GM12878 (cell line): ENCODE results near the gene UBE2L6. TPM values are rescaled to one million over a fixed set of nuclear protein-coding genes. Genes with fewer than 3 reads are reported as not detected.

Source experiments
- ATAC-seq: fragments of 200-7000 bp; cut with Tn5 transposase; 3 replicates; pipeline ENCODE4 v1.9.1; 2020; ENCODE audit warnings: mild to moderate bottlenecking, moderate library complexity
- BruUV-seq: library from RNA; stranded (reverse); fragments of 400-500 nt; replicated peaks from 2 replicates; lab custom pipeline; 2021; lab: Mats Ljungman, UMichigan
- CTCF ChIA-PET: fragments of 300-600 bp; sonication (Branson Sonifier 250); formaldehyde crosslinking; extraction: SDS; loops from one replicate; lab custom pipeline; 2021; ENCODE audit warnings: inconsistent platforms; lab: Yijun Ruan, JAX
- POLR2A ChIA-PET: fragments of 350-600 bp; formaldehyde crosslinking; extraction: SDS; loops from one replicate; lab custom pipeline; 2021; ENCODE audit warnings: inconsistent platforms; lab: Charles Lee
- RAD21 ChIA-PET: fragments of 300-600 bp; sonication (Branson Sonifier 250); formaldehyde crosslinking; loops from one replicate; lab custom pipeline; 2023; ENCODE audit warnings: antibody characterized with exemption; ENCODE audit not compliant: unreplicated experiment; lab: Charles Lee
- SMC1A ChIA-PET: fragments of 300-600 bp; sonication (Branson Sonifier 250); formaldehyde crosslinking; loops from one replicate; lab custom pipeline; 2023; ENCODE audit not compliant: unreplicated experiment, uncharacterized antibody; lab: Charles Lee
- DNase-seq: peaks from one replicate; pipeline ENCODE4 v3.0.0-alpha.2; 2011; ENCODE audit warnings: low read depth, low spot score
- FAIRE-seq: peaks from 3 replicates; lab custom pipeline; 2011; peaks lifted over from hg19 to GRCh38; lab: Jason Lieb, UNC
- H2AFZ ChIP-seq: 2 replicates; pipeline ENCODE4 v1.6.0; 2011; ENCODE audit warnings: low read depth, low read length, control low read depth; ENCODE audit not compliant: control insufficient read depth
- H3K27ac ChIP-seq: 2 replicates; pipeline ENCODE4 v1.5.1; 2011; ENCODE audit warnings: control low read depth; ENCODE audit not compliant: control insufficient read depth, insufficient read depth
- H3K27me3 ChIP-seq, 2 experiments: replicated peaks in 1 of 2; 2 replicates each; pipeline versions ENCODE4 v1.6.0 to v1.6.1; 2011; ENCODE audit warnings: low read length in 1 of 2; ENCODE audit not compliant: control insufficient read depth in 2 of 2, insufficient read depth in 2 of 2
- H3K36me3 ChIP-seq, 2 experiments: 2 replicates each; pipeline ENCODE4 v1.5.1; 2011; ENCODE audit warnings: low read length in 1 of 2; ENCODE audit not compliant: control insufficient read depth in 2 of 2, insufficient read depth in 2 of 2
- H3K4me1 ChIP-seq: 2 replicates; pipeline ENCODE4 v1.6.1; 2011; ENCODE audit warnings: mild to moderate bottlenecking, low read length, moderate library complexity, mixed read lengths; ENCODE audit not compliant: control insufficient read depth, insufficient read depth
- H3K4me2 ChIP-seq: 2 replicates; pipeline ENCODE4 v1.6.0; 2011; ENCODE audit warnings: control low read depth; ENCODE audit not compliant: control insufficient read depth, insufficient read depth
- H3K4me3 ChIP-seq: fragments of 200-600 bp; sonication (generic); 2 replicates; pipeline ENCODE4 v1.5.1; 2016
- H3K79me2 ChIP-seq: 2 replicates; pipeline ENCODE4 v1.6.0; 2011; ENCODE audit warnings: low read length; ENCODE audit not compliant: control insufficient read depth, insufficient read depth
- H3K9ac ChIP-seq: 2 replicates; pipeline ENCODE4 v1.8.0; 2011; ENCODE audit warnings: low read length, control low read depth, mixed read lengths; ENCODE audit not compliant: control insufficient read depth, insufficient read depth
- H3K9me3 ChIP-seq: replicated peaks from 3 replicates; pipeline ENCODE4 v1.5.1; 2011; ENCODE audit warnings: mild to moderate bottlenecking, low read length; ENCODE audit not compliant: control insufficient read depth, insufficient read depth
- H4K20me1 ChIP-seq: 2 replicates; pipeline ENCODE4 v1.6.0; 2011; ENCODE audit not compliant: control insufficient read depth, insufficient read depth
- CREM ChIP-seq: IDR thresholded peaks from 2 replicates; pipeline ENCODE4 v1.6.1; 2014; ENCODE audit warnings: antibody characterized with exemption, low read depth
- GATAD2B ChIP-seq: fragments of 450-650 bp; conservative IDR thresholded peaks from 2 replicates; pipeline ENCODE4 v1.6.1; 2017; ENCODE audit warnings: low read depth, mild to moderate bottlenecking, moderate library complexity
- NRF1 ChIP-seq: conservative IDR thresholded peaks from 2 replicates; pipeline ENCODE4 v1.6.1; 2011; ENCODE audit warnings: mild to moderate bottlenecking, low read depth, low read length, improper control_type of control experiment
- PML ChIP-seq: IDR thresholded peaks from 2 replicates; pipeline ENCODE4 v1.6.1; 2012; ENCODE audit warnings: low read length, inconsistent platforms
- POLR2AphosphoS5 ChIP-seq: IDR thresholded peaks from 2 replicates; pipeline ENCODE4 v1.6.1; 2011; ENCODE audit warnings: mild to moderate bottlenecking, low read length, inconsistent platforms
- ZNF217 ChIP-seq: fragments of 450-650 bp; IDR thresholded peaks from 2 replicates; pipeline ENCODE4 v1.6.1; 2017; ENCODE audit warnings: antibody characterized with exemption, mild to moderate bottlenecking
- WGBS: methylation state at CpG from one replicate; pipeline ENCODE4 v1.1.6; 2016; ENCODE audit warnings: low lambda C conversion rate; ENCODE audit not compliant: insufficient replicate concordance, insufficient coverage; ENCODE audit errors: missing lambda C conversion rate; 5-methylcytosine and 5-hydroxymethylcytosine counted together
- in situ Hi-C: fragments of 300-500 bp; cut with MboI; formaldehyde crosslinking; loops from 9 replicates; pipeline ENCODE4 v1.14.3; 2018; ENCODE audit warnings: mixed read lengths
- intact Hi-C: fragments of 100-400 bp; cut with micrococcal nuclease; formaldehyde crosslinking; loops from one replicate; pipeline ENCODE4 v1.14.2; 2022; ENCODE audit not compliant: unreplicated experiment
- polyA plus RNA-seq, 11 experiments: library from polyadenylated mRNA; depleted of rRNA in 4 of 11; unstranded in 6 of 11; stranded (reverse) in 5 of 11; fragments of >200 nt; fragmentation: Nextera tagmentation in 4 of 11; fragmentation: Illumina TruSeq in 1 of 11; extraction: Ambion mirVana in 4 of 11; extraction: Trizol in 1 of 11; gene quantifications; 1 replicate in 1 of 11; 2 replicates in 10 of 11; pipeline versions ENCODE4 v1.2.1 to v1.2.3, GENCODE V29; 2011 to 2016; ENCODE audit warnings: inconsistent platforms in 2 of 11, missing spikeins in 2 of 11, low read depth in 1 of 11
- total RNA-seq, 4 experiments: library from RNA; depleted of rRNA in 3 of 4; stranded (reverse); fragments of >200 nt in 3 of 4; fragmentation: Illumina TruSeq in 1 of 4; extraction: Trizol in 1 of 4; gene quantifications; 2 replicates each; pipeline versions ENCODE4 v1.2.1 to v1.2.3, GENCODE V29; 2013 to 2021
- TF ChIP-seq, protein P1 (sequence below): fragments of 450-650 bp; formaldehyde crosslinking; IDR thresholded peaks from 2 replicates; pipeline ENCODE4 v1.4.0; 2022; ENCODE audit warnings: mild to moderate bottlenecking, moderate library complexity

Gene UBE2L6
- total and polyA plus RNA-seq, 10 of the 15 experiments (the other 5 are each of a cell fraction or from before 2014, with no cell fraction given), result 114 to 295 (median 173) TPM

GRCh38 chr11:57544566-57544965, 22.9 kb downstream of the UBE2L6 start:
- no peaks in the 10 kb centered on the region for H3K79me2 ChIP-seq
- ATAC-seq (no peak), DNase-seq (no peak), FAIRE-seq (no peak)
- SMC1A ChIA-PET, result interaction anchor here (1.2 kb wide), 1 partner anchor 28 kb away, joined by 4 read pairs; no protein-coding TSS in a partner anchor
- no peak overlapping the region for H3K27ac ChIP-seq
- no peak overlapping the region for H3K4me3 ChIP-seq
- H4K20me1 ChIP-seq, result no peaks in the 10 kb centered on the region
- H3K4me1 ChIP-seq, result peaks cover 15% of the 10 kb centered on the region
- in situ Hi-C loops, result no loop called here
- H3K9me3 ChIP-seq, result no peaks in the 10 kb centered on the region
- no peak for TF ChIP-seq GATAD2B
- TF ChIP-seq CREM, result no peak
- TF ChIP-seq POLR2AphosphoS5, result no peak
- no peak for TF ChIP-seq ZNF217
- no peak for TF ChIP-seq PML
- no peak for TF ChIP-seq NRF1
- TF ChIP-seq, protein P1, sequence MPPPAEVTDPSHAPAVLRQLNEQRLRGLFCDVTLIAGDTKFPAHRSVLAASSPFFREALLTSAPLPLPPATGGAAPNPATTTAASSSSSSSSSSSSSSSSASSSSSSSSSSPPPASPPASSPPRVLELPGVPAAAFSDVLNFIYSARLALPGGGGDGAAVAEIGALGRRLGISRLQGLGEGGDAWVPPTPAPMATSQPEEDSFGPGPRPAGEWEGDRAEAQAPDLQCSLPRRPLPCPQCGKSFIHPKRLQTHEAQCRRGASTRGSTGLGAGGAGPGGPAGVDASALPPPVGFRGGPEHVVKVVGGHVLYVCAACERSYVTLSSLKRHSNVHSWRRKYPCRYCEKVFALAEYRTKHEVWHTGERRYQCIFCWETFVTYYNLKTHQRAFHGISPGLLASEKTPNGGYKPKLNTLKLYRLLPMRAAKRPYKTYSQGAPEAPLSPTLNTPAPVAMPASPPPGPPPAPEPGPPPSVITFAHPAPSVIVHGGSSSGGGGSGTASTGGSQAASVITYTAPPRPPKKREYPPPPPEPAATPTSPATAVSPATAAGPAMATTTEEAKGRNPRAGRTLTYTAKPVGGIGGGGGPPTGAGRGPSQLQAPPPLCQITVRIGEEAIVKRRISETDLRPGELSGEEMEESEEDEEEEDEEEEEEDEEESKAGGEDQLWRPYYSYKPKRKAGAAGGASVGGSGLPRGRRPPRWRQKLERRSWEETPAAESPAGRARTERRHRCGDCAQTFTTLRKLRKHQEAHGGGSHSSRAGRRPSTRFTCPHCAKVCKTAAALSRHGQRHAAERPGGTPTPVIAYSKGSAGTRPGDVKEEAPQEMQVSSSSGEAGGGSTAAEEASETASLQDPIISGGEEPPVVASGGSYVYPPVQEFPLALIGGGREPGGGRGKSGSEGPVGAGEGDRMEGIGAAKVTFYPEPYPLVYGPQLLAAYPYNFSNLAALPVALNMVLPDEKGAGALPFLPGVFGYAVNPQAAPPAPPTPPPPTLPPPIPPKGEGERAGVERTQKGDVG (CRISPR knock-in tag), result no peak
- TF ChIP-seq, all 136 proteins: peak for 0
- peaks cover 0 to 2% of the 10 kb centered on the region in 2 experiments; a peak in 3 of 4 replicates for H3K36me3 ChIP-seq
- no peak overlapping the region for H3K4me2 ChIP-seq
- intact Hi-C loops, result no loop called here
- 74% methylated on average over 5 of the region's 6 CpGs for WGBS
- RAD21 ChIA-PET, result no interaction called here
- H3K27me3 ChIP-seq, result no peaks in the 10 kb centered on the region
- POLR2A ChIA-PET, result interaction anchor here (1.0 kb wide), 1 partner anchor 110 kb away, joined by 3 read pairs; no protein-coding TSS in a partner anchor
- no TSS peak for BruUV-seq
- CTCF ChIA-PET, result interaction anchor here (0.6 to 1.3 kb wide), 3 partner anchors 13 to 100 kb away, joined by 3 read pairs; partner anchors contain the start of gene UBE2L6
- H3K9ac ChIP-seq, result no peak overlapping the region
- no peak overlapping the region for H2AFZ ChIP-seq
